IMR-90 (cell line): Measurements from ENCODE around the gene MAGI1. TPM values are rescaled to one million over a fixed set of nuclear protein-coding genes. Genes with fewer than 3 reads are reported as not detected.

ENCODE experiments used
- ATAC-seq: fragments of 200-7000 bp; cut with Tn5 transposase; 2 replicates; pipeline ENCODE4 v1.9.1; 2020; ENCODE audit warnings: low read depth, mild to moderate bottlenecking, moderate library complexity
- BruUV-seq: library from RNA; stranded (reverse); fragments of 400-500 nt; replicated peaks from 2 replicates; lab custom pipeline; 2021; lab: Mats Ljungman, UMichigan
- CTCF ChIA-PET: fragments of 300-600 bp; formaldehyde crosslinking; extraction: SDS; loops from one replicate; lab custom pipeline; 2021; ENCODE audit warnings: antibody characterized with exemption; lab: Yijun Ruan, JAX
- POLR2A ChIA-PET: fragments of 300-600 bp; sonication (Branson Sonifier 250); formaldehyde crosslinking; loops from one replicate; lab custom pipeline; 2022; ENCODE audit warnings: antibody characterized with exemption; ENCODE audit not compliant: unreplicated experiment; lab: Charles Lee
- DNase-seq: peaks from one replicate; pipeline ENCODE4 v3.0.0; 2013
- H2AFZ ChIP-seq: replicated peaks from 2 replicates; pipeline ENCODE3; 2013; ENCODE audit warnings: low read length, mild to moderate bottlenecking; ENCODE audit not compliant: poor library complexity
- H2AK5ac ChIP-seq: 2 replicates; pipeline ENCODE4 v1.6.1; 2013; ENCODE audit warnings: low read depth, low read length, inconsistent platforms
- H2AK9ac ChIP-seq: replicated peaks from 2 replicates; pipeline ENCODE3; 2013; ENCODE audit warnings: mild to moderate bottlenecking, low read depth, low read length, moderate library complexity; ENCODE audit not compliant: poor library complexity
- H2BK120ac ChIP-seq: 2 replicates; pipeline ENCODE4 v1.6.1; 2013; ENCODE audit warnings: low read depth, low read length, inconsistent platforms
- H2BK15ac ChIP-seq: 3 replicates; pipeline ENCODE4 v1.6.1; 2013; ENCODE audit warnings: low read depth, low read length, inconsistent platforms
- H2BK20ac ChIP-seq: 2 replicates; pipeline ENCODE4 v1.6.1; 2013; ENCODE audit warnings: low read depth, mild to moderate bottlenecking, inconsistent platforms, low read length, moderate library complexity
- H2BK5ac ChIP-seq: 2 replicates; pipeline ENCODE4 v1.6.1; 2013; ENCODE audit warnings: mild to moderate bottlenecking, low read depth, low read length, inconsistent platforms; ENCODE audit not compliant: poor library complexity, severe bottlenecking
- H3K14ac ChIP-seq: replicated peaks from 2 replicates; pipeline ENCODE4 v1.6.1; 2013; ENCODE audit warnings: low read depth, low read length, inconsistent platforms
- H3K18ac ChIP-seq: 2 replicates; pipeline ENCODE4 v1.6.1; 2013; ENCODE audit warnings: low read depth, low read length, control low read depth
- H3K23ac ChIP-seq: 2 replicates; pipeline ENCODE4 v1.6.1; 2013; ENCODE audit warnings: low read depth, low read length, inconsistent platforms
- H3K27ac ChIP-seq: 2 replicates; pipeline ENCODE4 v1.5.1; 2013; ENCODE audit warnings: mild to moderate bottlenecking, control low read depth, low read length; ENCODE audit not compliant: insufficient read depth
- H3K27me3 ChIP-seq: 2 replicates; pipeline ENCODE4 v1.6.1; 2013; ENCODE audit warnings: low read length; ENCODE audit not compliant: control insufficient read depth, insufficient read depth
- H3K36me3 ChIP-seq: 2 replicates; pipeline ENCODE4 v1.6.1; 2013; ENCODE audit warnings: low read length, mixed read lengths; ENCODE audit not compliant: control insufficient read depth, insufficient read depth
- H3K4ac ChIP-seq: 2 replicates; pipeline ENCODE4 v1.6.1; 2013; ENCODE audit warnings: low read depth, low read length, inconsistent platforms
- H3K4me1 ChIP-seq: 2 replicates; pipeline ENCODE4 v1.6.1; 2013; ENCODE audit warnings: low read length, mixed read lengths; ENCODE audit not compliant: control insufficient read depth, insufficient read depth
- H3K4me2 ChIP-seq: 2 replicates; pipeline ENCODE4 v1.6.1; 2013; ENCODE audit warnings: low read depth, mild to moderate bottlenecking, control low read depth, low read length, moderate library complexity
- H3K4me3 ChIP-seq: 2 replicates; pipeline ENCODE4 v1.5.1; 2013; ENCODE audit warnings: low read depth, mild to moderate bottlenecking, control low read depth, low read length, moderate library complexity; ENCODE audit not compliant: insufficient read depth
- H3K56ac ChIP-seq: 2 replicates; pipeline ENCODE4 v1.6.1; 2013; ENCODE audit warnings: low read length, inconsistent platforms; ENCODE audit not compliant: insufficient read depth; ENCODE audit errors: extremely low read depth
- H3K79me1 ChIP-seq, 2 experiments: 2 replicates each; pipeline ENCODE4 v1.6.1; 2013; ENCODE audit warnings: low read length in 2 of 2, inconsistent platforms in 1 of 2, low read depth in 1 of 2
- H3K9ac ChIP-seq: 2 replicates; pipeline ENCODE4 v1.6.1; 2013; ENCODE audit warnings: low read depth, low read length, control low read depth
- H3K9me1 ChIP-seq: 2 replicates; pipeline ENCODE4 v1.6.1; 2013; ENCODE audit warnings: low read length, inconsistent platforms; ENCODE audit not compliant: insufficient read depth
- H3K9me3 ChIP-seq: 2 replicates; pipeline ENCODE4 v1.6.1; 2013; ENCODE audit warnings: low read length; ENCODE audit not compliant: control insufficient read depth, insufficient read depth
- H4K20me1 ChIP-seq: 2 replicates; pipeline ENCODE4 v1.6.1; 2013; ENCODE audit warnings: low read length, inconsistent platforms; ENCODE audit not compliant: insufficient read depth
- H4K5ac ChIP-seq: 2 replicates; pipeline ENCODE4 v1.6.1; 2013; ENCODE audit warnings: mild to moderate bottlenecking, low read depth, low read length, control low read depth
- H4K8ac ChIP-seq, 2 experiments: 2 replicates each; pipeline ENCODE4 v1.6.1; 2013; ENCODE audit warnings: low read depth in 2 of 2, low read length in 2 of 2, control low read depth in 1 of 2, inconsistent platforms in 1 of 2
- H4K91ac ChIP-seq: 2 replicates; pipeline ENCODE4 v1.6.1; 2013; ENCODE audit warnings: low read depth, low read length, inconsistent platforms; ENCODE audit not compliant: insufficient read depth
- BHLHE40 ChIP-seq: fragments of 150-350 bp; IDR thresholded peaks from 2 replicates; pipeline ENCODE4 v1.6.1; 2016; ENCODE audit warnings: mild to moderate bottlenecking, low read depth, low read length
- CEBPB ChIP-seq: IDR thresholded peaks from 2 replicates; pipeline ENCODE4 v1.6.1; 2012; ENCODE audit warnings: low read depth, low read length, improper control_type of control experiment
- CHD1 ChIP-seq: IDR thresholded peaks from 2 replicates; pipeline ENCODE4 v1.6.1; 2012; ENCODE audit warnings: low read depth, low read length, improper control_type of control experiment
- FOS ChIP-seq: fragments of 150-350 bp; IDR thresholded peaks from 2 replicates; pipeline ENCODE4 v1.6.1; 2016; ENCODE audit warnings: low read depth, low read length
- MAFK ChIP-seq: IDR thresholded peaks from 2 replicates; pipeline ENCODE4 v1.6.1; 2012; ENCODE audit warnings: low read depth, low read length, improper control_type of control experiment
- MAZ ChIP-seq: IDR thresholded peaks from 2 replicates; pipeline ENCODE4 v1.6.1; 2012; ENCODE audit warnings: low read depth, mild to moderate bottlenecking, low read length, improper control_type of control experiment, moderate library complexity, borderline replicate concordance
- MXI1 ChIP-seq: IDR thresholded peaks from 2 replicates; pipeline ENCODE4 v1.6.1; 2012; ENCODE audit warnings: low read depth, mild to moderate bottlenecking, low read length, moderate library complexity, borderline replicate concordance
- NFE2L2 ChIP-seq: fragments of 150-350 bp; IDR thresholded peaks from 2 replicates; pipeline ENCODE4 v1.6.1; 2016; ENCODE audit warnings: low read depth, mild to moderate bottlenecking, low read length
- POLR2A ChIP-seq: IDR thresholded peaks from 2 replicates; pipeline ENCODE4 v1.6.1; 2012; ENCODE audit warnings: mild to moderate bottlenecking, low read depth, low read length
- RAD21 ChIP-seq: IDR thresholded peaks from 2 replicates; pipeline ENCODE4 v1.6.1; 2012; ENCODE audit warnings: low read length, improper control_type of control experiment
- RCOR1 ChIP-seq: IDR thresholded peaks from 2 replicates; pipeline ENCODE4 v1.6.1; 2012; ENCODE audit warnings: mild to moderate bottlenecking, low read length, improper control_type of control experiment; ENCODE audit not compliant: insufficient replicate concordance
- RFX5 ChIP-seq: IDR thresholded peaks from 2 replicates; pipeline ENCODE4 v1.8.0; 2012; ENCODE audit warnings: low read depth, mild to moderate bottlenecking, low read length, moderate library complexity
- SMC3 ChIP-seq: fragments of 150-350 bp; IDR thresholded peaks from 2 replicates; pipeline ENCODE4 v1.6.1; 2016; ENCODE audit warnings: low read depth, mild to moderate bottlenecking, antibody characterized with exemption, low read length, moderate library complexity
- WGBS, 2 experiments: methylation state at CpG; one replicate each; pipeline versions ENCODE4 v1.1.5 to v1.1.7; 2013; ENCODE audit warnings: missing lambda C conversion rate in 2 of 2; ENCODE audit not compliant: insufficient read length in 1 of 2; ENCODE audit errors: extremely low coverage in 2 of 2; 5-methylcytosine and 5-hydroxymethylcytosine counted together
- dilution Hi-C: fragments of 300-500 bp; cut with HindIII; formaldehyde crosslinking; loops from one replicate; pipeline ENCODE4 v1.14.3; 2018; ENCODE audit warnings: low sequenced_read_pairs; ENCODE audit not compliant: unreplicated experiment
- in situ Hi-C: fragments of 300-500 bp; cut with MboI; formaldehyde crosslinking; loops from 3 replicates; pipeline ENCODE4 v1.14.3; 2019; ENCODE audit warnings: low sequenced_read_pairs, inconsistent platforms, mixed read lengths
- intact Hi-C: fragments of 100-400 bp; cut with micrococcal nuclease; formaldehyde crosslinking; loops from 2 replicates; pipeline ENCODE4 v1.10.0; 2022
- polyA plus RNA-seq, 3 experiments: library from polyadenylated mRNA; depleted of rRNA; stranded (reverse); fragments of >200 nt; gene quantifications; 2 replicates each; pipeline ENCODE4 v1.2.3, GENCODE V29; 2012; ENCODE audit warnings: low replicate concordance in 1 of 3
- total RNA-seq: library from RNA; depleted of rRNA; stranded (reverse); fragments of >200 nt; gene quantifications from 2 replicates; pipeline ENCODE4 v1.2.3, GENCODE V29; 2012
- TF ChIP-seq, protein P1 (sequence below): fragments of 150-350 bp; IDR thresholded peaks from 2 replicates; pipeline ENCODE4 v1.6.1; 2016; ENCODE audit warnings: low read depth, mild to moderate bottlenecking, low read length, moderate library complexity, borderline replicate concordance
- TF ChIP-seq, protein P2 (sequence below): conservative IDR thresholded peaks from 2 replicates; pipeline ENCODE4 v1.5.1; 2012; ENCODE audit warnings: mild to moderate bottlenecking, low read depth, low read length, improper control_type of control experiment
- TF ChIP-seq, protein P3 (sequence below): fragments of 150-350 bp; IDR thresholded peaks from 2 replicates; pipeline ENCODE4 v1.6.1; 2017; ENCODE audit warnings: mild to moderate bottlenecking, antibody characterized with exemption, low read length, low read depth

MAGI1 gene
- total and polyA plus RNA-seq, 2 of the 4 experiments (the other 2 are of a cell fraction): 14.5 to 24.2 TPM

- no peak overlapping the region for H4K5ac ChIP-seq
- no TSS peak for BruUV-seq
- CTCF ChIA-PET: no interaction called here
These were observed 332.4 kb downstream of the MAGI1 start for GRCh38 chr3:65706301-65706700.

More at GRCh38 chr3:65706301-65706700, 332.4 kb downstream of the MAGI1 start:
- Histone ChIP-seq H3K9me1 (peaks cover 6% of the 10 kb centered on the region), H2BK120ac (no peak overlapping the region), H3K14ac (no peak overlapping the region), H3K9me3 (no peaks in the 10 kb centered on the region), H2AK5ac (no peak overlapping the region), H2AFZ (no peak overlapping the region), H4K8ac (no peak overlapping the region), H3K18ac (no peak overlapping the region), H4K91ac (no peak overlapping the region), H3K9ac (no peak overlapping the region), H3K4me3 (no peak overlapping the region), H3K27ac (no peak overlapping the region), H3K56ac (no peak overlapping the region), H3K4me2 (no peak overlapping the region), H2AK9ac (no peak overlapping the region), H3K27me3 (no peaks in the 10 kb centered on the region), H3K4me1 (peaks cover 4% of the 10 kb centered on the region; the same call in 1 of the 2 replicates), H2BK20ac (no peak overlapping the region), H3K36me3 (no peaks in the 10 kb centered on the region), H2BK15ac (no peak overlapping the region), H4K20me1 (0 out of 2 replicates have a peak, but pooled peaks cover 3% of the 10 kb centered on the region), H3K4ac (peak overlapping the region; percentile 52; the same call in 1 of the 2 replicates), H2BK5ac (no peak overlapping the region), H3K23ac (peak overlapping the region; percentile 40), H3K79me1 (peaks cover 0 to 12% of the 10 kb centered on the region in 2 experiments; a peak in 2 of 4 replicates)
- no CpG with 5 or more reads among the region's 4 CpGs for WGBS, 2 experiments
- in situ Hi-C loops: no loop called here
- dilution Hi-C loops: no loop called here
- no peak for ATAC-seq
- no peak for DNase-seq
- intact Hi-C loops: no loop called here
- POLR2A ChIA-PET: no interaction called here
- TF ChIP-seq, protein P1, sequence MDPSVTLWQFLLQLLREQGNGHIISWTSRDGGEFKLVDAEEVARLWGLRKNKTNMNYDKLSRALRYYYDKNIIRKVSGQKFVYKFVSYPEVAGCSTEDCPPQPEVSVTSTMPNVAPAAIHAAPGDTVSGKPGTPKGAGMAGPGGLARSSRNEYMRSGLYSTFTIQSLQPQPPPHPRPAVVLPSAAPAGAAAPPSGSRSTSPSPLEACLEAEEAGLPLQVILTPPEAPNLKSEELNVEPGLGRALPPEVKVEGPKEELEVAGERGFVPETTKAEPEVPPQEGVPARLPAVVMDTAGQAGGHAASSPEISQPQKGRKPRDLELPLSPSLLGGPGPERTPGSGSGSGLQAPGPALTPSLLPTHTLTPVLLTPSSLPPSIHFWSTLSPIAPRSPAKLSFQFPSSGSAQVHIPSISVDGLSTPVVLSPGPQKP: no peak
- TF ChIP-seq RFX5: no peak
- TF ChIP-seq RAD21: no peak
- TF ChIP-seq MAFK: no peak
- TF ChIP-seq MXI1: no peak
- no peak for TF ChIP-seq CEBPB
- no peak for TF ChIP-seq FOS
- no peak for TF ChIP-seq POLR2A
- TF ChIP-seq MAZ: no peak
- no peak for TF ChIP-seq BHLHE40
- TF ChIP-seq RCOR1: no peak
- TF ChIP-seq, protein P2, sequence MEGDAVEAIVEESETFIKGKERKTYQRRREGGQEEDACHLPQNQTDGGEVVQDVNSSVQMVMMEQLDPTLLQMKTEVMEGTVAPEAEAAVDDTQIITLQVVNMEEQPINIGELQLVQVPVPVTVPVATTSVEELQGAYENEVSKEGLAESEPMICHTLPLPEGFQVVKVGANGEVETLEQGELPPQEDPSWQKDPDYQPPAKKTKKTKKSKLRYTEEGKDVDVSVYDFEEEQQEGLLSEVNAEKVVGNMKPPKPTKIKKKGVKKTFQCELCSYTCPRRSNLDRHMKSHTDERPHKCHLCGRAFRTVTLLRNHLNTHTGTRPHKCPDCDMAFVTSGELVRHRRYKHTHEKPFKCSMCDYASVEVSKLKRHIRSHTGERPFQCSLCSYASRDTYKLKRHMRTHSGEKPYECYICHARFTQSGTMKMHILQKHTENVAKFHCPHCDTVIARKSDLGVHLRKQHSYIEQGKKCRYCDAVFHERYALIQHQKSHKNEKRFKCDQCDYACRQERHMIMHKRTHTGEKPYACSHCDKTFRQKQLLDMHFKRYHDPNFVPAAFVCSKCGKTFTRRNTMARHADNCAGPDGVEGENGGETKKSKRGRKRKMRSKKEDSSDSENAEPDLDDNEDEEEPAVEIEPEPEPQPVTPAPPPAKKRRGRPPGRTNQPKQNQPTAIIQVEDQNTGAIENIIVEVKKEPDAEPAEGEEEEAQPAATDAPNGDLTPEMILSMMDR: no peak
- TF ChIP-seq SMC3: no peak
- TF ChIP-seq, protein P3, sequence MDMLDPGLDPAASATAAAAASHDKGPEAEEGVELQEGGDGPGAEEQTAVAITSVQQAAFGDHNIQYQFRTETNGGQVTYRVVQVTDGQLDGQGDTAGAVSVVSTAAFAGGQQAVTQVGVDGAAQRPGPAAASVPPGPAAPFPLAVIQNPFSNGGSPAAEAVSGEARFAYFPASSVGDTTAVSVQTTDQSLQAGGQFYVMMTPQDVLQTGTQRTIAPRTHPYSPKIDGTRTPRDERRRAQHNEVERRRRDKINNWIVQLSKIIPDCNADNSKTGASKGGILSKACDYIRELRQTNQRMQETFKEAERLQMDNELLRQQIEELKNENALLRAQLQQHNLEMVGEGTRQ: no peak
- no peak for TF ChIP-seq NFE2L2
- TF ChIP-seq CHD1: no peak
